H9 (cell line): ENCODE results near the gene PREX1. TPM values are rescaled to one million over a fixed set of nuclear protein-coding genes. Genes with fewer than 3 reads are reported as not detected.

Source experiments
- DNase-seq: peaks from one replicate; pipeline ENCODE4 v3.0.0-alpha.2; 2017
- H2AFZ ChIP-seq: one replicate; pipeline ENCODE4 v1.6.1; 2013; ENCODE audit warnings: mild to moderate bottlenecking, low read length, control low read depth, moderate library complexity
- H2AK5ac ChIP-seq: 2 replicates; pipeline ENCODE4 v1.6.1; 2013; ENCODE audit warnings: low read length, control low read depth, mixed read lengths; ENCODE audit not compliant: insufficient read length
- H2BK120ac ChIP-seq: one replicate; pipeline ENCODE4 v1.6.1; 2013; ENCODE audit warnings: low read depth, mild to moderate bottlenecking, low read length, control low read depth, inconsistent platforms; ENCODE audit not compliant: poor library complexity, severe bottlenecking
- H2BK12ac ChIP-seq: 2 replicates; pipeline ENCODE4 v1.6.1; 2013; ENCODE audit warnings: low read length, control low read depth, mixed read lengths, low read depth; ENCODE audit not compliant: insufficient read length
- H2BK15ac ChIP-seq: 2 replicates; pipeline ENCODE4 v1.6.1; 2013; ENCODE audit warnings: low read depth, low read length, control low read depth
- H2BK20ac ChIP-seq: one replicate; pipeline ENCODE4 v1.6.1; 2013; ENCODE audit warnings: low read depth, mild to moderate bottlenecking, low read length, control low read depth, inconsistent platforms; ENCODE audit not compliant: poor library complexity, severe bottlenecking
- H2BK5ac ChIP-seq: 2 replicates; pipeline ENCODE4 v1.6.1; 2013; ENCODE audit warnings: low read length, control low read depth, mixed read lengths; ENCODE audit not compliant: insufficient read length
- H3K14ac ChIP-seq: 2 replicates; pipeline ENCODE4 v1.6.1; 2013; ENCODE audit warnings: low read length, control low read depth; ENCODE audit not compliant: insufficient read depth
- H3K18ac ChIP-seq: 2 replicates; pipeline ENCODE4 v1.6.1; 2013; ENCODE audit warnings: low read depth, mild to moderate bottlenecking, mixed read lengths, low read length, control low read depth; ENCODE audit not compliant: insufficient read length
- H3K23ac ChIP-seq: 2 replicates; pipeline ENCODE4 v1.6.1; 2013; ENCODE audit warnings: low read length, control low read depth, mixed read lengths, low read depth; ENCODE audit not compliant: insufficient read length
- H3K23me2 ChIP-seq: 2 replicates; pipeline ENCODE4 v1.6.1; 2013; ENCODE audit warnings: low read depth, mild to moderate bottlenecking, mixed read lengths, low read length, control low read depth; ENCODE audit not compliant: insufficient read length, poor library complexity, severe bottlenecking
- H3K27ac ChIP-seq: 2 replicates; pipeline ENCODE4 v1.5.1; 2013; ENCODE audit warnings: low read length, control low read depth, mixed read lengths, low read depth; ENCODE audit not compliant: insufficient read length
- H3K27me3 ChIP-seq: 2 replicates; pipeline ENCODE4 v1.6.1; 2013; ENCODE audit warnings: low read length, control low read depth, inconsistent platforms; ENCODE audit not compliant: insufficient read depth
- H3K4ac ChIP-seq: 2 replicates; pipeline ENCODE4 v1.6.1; 2013; ENCODE audit warnings: low read depth, mild to moderate bottlenecking, control low read depth, inconsistent platforms, low read length, moderate library complexity
- H3K4me1 ChIP-seq: 2 replicates; pipeline ENCODE4 v1.6.1; 2013; ENCODE audit warnings: low read length, control low read depth, inconsistent platforms; ENCODE audit not compliant: insufficient read depth
- H3K4me2 ChIP-seq: 2 replicates; pipeline ENCODE4 v1.6.1; 2013; ENCODE audit warnings: low read length, control low read depth, mixed read lengths; ENCODE audit not compliant: insufficient read length, insufficient read depth
- H3K56ac ChIP-seq: 2 replicates; pipeline ENCODE4 v1.6.1; 2013; ENCODE audit warnings: low read depth, mild to moderate bottlenecking, mixed read lengths, low read length, control low read depth; ENCODE audit not compliant: insufficient read length
- H3K79me1 ChIP-seq: 2 replicates; pipeline ENCODE4 v1.6.1; 2013; ENCODE audit warnings: low read depth, mild to moderate bottlenecking, moderate library complexity, low read length, control low read depth, inconsistent platforms; ENCODE audit not compliant: insufficient read depth, poor library complexity, severe bottlenecking
- H3K79me2 ChIP-seq: 2 replicates; pipeline ENCODE4 v1.6.1; 2013; ENCODE audit warnings: low read length, control low read depth, inconsistent platforms; ENCODE audit not compliant: insufficient read depth
- H3K9ac ChIP-seq: 2 replicates; pipeline ENCODE4 v1.6.1; 2013; ENCODE audit warnings: low read length, control low read depth, mixed read lengths; ENCODE audit not compliant: insufficient read length; ENCODE audit errors: extremely low read depth
- H3K9me3 ChIP-seq: one replicate; pipeline ENCODE4 v1.6.1; 2013; ENCODE audit warnings: low read depth, low read length, inconsistent platforms; ENCODE audit not compliant: control insufficient read depth
- H3T11ph ChIP-seq: one replicate; pipeline ENCODE4 v1.6.1; 2013; ENCODE audit warnings: mild to moderate bottlenecking, low read length, control low read depth, inconsistent platforms
- H4K20me1 ChIP-seq: one replicate; pipeline ENCODE4 v1.6.1; 2013; ENCODE audit not compliant: control insufficient read depth, insufficient read length, insufficient read depth
- H4K5ac ChIP-seq: 2 replicates; pipeline ENCODE4 v1.6.1; 2013; ENCODE audit warnings: low read depth, mild to moderate bottlenecking, mixed read lengths, low read length, control low read depth; ENCODE audit not compliant: insufficient read length
- H4K8ac ChIP-seq: replicated peaks from 2 replicates; pipeline ENCODE4 v1.6.1; 2013; ENCODE audit warnings: low read length, control low read depth, mixed read lengths, low read depth; ENCODE audit not compliant: insufficient read length
- H4K91ac ChIP-seq: 2 replicates; pipeline ENCODE4 v1.6.1; 2013; ENCODE audit warnings: low read depth, mild to moderate bottlenecking, moderate library complexity, mixed read lengths, low read length, control low read depth; ENCODE audit not compliant: insufficient read length
- H3K27ac Mint-ChIP-seq, 3 experiments: 2 replicates in 2 of 3; 3 replicates in 1 of 3; pipeline ENCODE4 v1.8.0; 2020 to 2021; ENCODE audit warnings: mixed read lengths in 3 of 3, mild to moderate bottlenecking in 1 of 3, moderate library complexity in 1 of 3
- H3K27me3 Mint-ChIP-seq: 2 replicates; pipeline ENCODE4 v1.8.0; 2021; ENCODE audit warnings: low read depth, mild to moderate bottlenecking, moderate library complexity, mixed read lengths
- H3K36me3 Mint-ChIP-seq, 3 experiments: 2 replicates in 2 of 3; 3 replicates in 1 of 3; pipeline ENCODE4 v1.8.0; 2020 to 2021; ENCODE audit warnings: low read depth in 3 of 3, mixed read lengths in 3 of 3; ENCODE audit not compliant: insufficient read depth in 1 of 3
- H3K4me1 Mint-ChIP-seq, 2 experiments: 2 replicates each; pipeline ENCODE4 v1.8.0; 2020; ENCODE audit warnings: mixed read lengths in 2 of 2
- H3K4me3 Mint-ChIP-seq, 2 experiments: 2 replicates in 1 of 2; 3 replicates in 1 of 2; pipeline ENCODE4 v1.8.0; 2020 to 2021; ENCODE audit warnings: mild to moderate bottlenecking in 2 of 2, mixed read lengths in 2 of 2, moderate library complexity in 1 of 2
- H3K9me3 Mint-ChIP-seq, 2 experiments: 2 replicates in 1 of 2; 3 replicates in 1 of 2; pipeline ENCODE4 v1.8.0; 2020; ENCODE audit warnings: mild to moderate bottlenecking in 2 of 2, mixed read lengths in 2 of 2, moderate library complexity in 1 of 2
- WGBS: extraction: QIAGEN DNeasy Blood & Tissue Kit; methylation state at CpG from one replicate; pipeline ENCODE4 v1.1.7; 2013; ENCODE audit warnings: missing lambda C conversion rate, low lambda C conversion rate, mixed read lengths; ENCODE audit not compliant: insufficient read length; ENCODE audit errors: extremely low coverage; 5-methylcytosine and 5-hydroxymethylcytosine counted together
- total RNA-seq: library from RNA; stranded (reverse); gene quantifications from 2 replicates; pipeline ENCODE4 v1.2.1, GENCODE V29; 2021
- TF ChIP-seq, protein P1 (sequence below): fragments of 200-600 bp; sonication (generic); conservative IDR thresholded peaks from 3 replicates; pipeline ENCODE4 v1.8.0; 2021; ENCODE audit warnings: antibody characterized with exemption, mild to moderate bottlenecking

PREX1 gene
- total RNA-seq, 1 experiment from 2014 or later, result 6.6 TPM

DNA sequence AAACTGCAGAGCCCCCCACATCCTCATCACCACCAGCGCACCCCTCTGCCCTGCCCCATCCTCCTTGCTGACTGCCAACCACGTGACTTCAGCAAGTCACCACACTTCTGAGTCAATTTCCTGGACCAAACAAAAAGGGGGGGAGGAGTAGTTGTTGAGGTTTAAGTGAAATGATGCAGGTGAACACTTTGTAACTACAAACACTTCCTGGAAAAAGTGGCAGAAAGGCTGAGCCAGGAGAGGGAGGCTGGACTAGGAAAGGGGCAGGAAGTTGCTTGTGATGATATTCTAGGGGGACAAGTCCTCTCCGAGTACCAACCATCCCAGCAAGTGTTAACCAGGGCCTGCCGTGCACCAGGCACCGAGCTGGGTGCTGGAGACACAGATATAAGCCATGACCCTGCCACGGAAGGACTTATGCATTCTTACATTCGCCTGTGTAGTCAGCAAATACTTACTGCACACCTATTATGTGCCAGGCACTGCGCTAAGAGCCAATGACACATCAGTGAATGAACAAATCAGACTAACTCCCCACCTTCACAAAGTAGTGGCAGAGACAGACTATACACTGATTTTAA, 67.3 kb downstream of the PREX1 start:
- no peak overlapping the region for H3K23ac ChIP-seq
- no peak overlapping the region for H3K9ac ChIP-seq
- H3K79me2 ChIP-seq, result no peaks in the 10 kb centered on the region
- H3T11ph ChIP-seq, result no peak overlapping the region
- no peak overlapping the region for H4K5ac ChIP-seq
- H3K27ac ChIP-seq, result no peak overlapping the region
- H3K4me3 Mint-ChIP-seq, result no peak overlapping the region
- no peak overlapping the region for H3K56ac ChIP-seq
- H2BK15ac ChIP-seq, result no peak overlapping the region
- H2AFZ ChIP-seq, result no peak overlapping the region
- H3K18ac ChIP-seq, result no peak overlapping the region
- no peak overlapping the region for H4K91ac ChIP-seq
- DNase-seq, result no peak
- no peak overlapping the region for H3K14ac ChIP-seq
- no peak overlapping the region for H3K4ac ChIP-seq
- TF ChIP-seq, protein P1, sequence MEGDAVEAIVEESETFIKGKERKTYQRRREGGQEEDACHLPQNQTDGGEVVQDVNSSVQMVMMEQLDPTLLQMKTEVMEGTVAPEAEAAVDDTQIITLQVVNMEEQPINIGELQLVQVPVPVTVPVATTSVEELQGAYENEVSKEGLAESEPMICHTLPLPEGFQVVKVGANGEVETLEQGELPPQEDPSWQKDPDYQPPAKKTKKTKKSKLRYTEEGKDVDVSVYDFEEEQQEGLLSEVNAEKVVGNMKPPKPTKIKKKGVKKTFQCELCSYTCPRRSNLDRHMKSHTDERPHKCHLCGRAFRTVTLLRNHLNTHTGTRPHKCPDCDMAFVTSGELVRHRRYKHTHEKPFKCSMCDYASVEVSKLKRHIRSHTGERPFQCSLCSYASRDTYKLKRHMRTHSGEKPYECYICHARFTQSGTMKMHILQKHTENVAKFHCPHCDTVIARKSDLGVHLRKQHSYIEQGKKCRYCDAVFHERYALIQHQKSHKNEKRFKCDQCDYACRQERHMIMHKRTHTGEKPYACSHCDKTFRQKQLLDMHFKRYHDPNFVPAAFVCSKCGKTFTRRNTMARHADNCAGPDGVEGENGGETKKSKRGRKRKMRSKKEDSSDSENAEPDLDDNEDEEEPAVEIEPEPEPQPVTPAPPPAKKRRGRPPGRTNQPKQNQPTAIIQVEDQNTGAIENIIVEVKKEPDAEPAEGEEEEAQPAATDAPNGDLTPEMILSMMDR, result no peak
- no peak overlapping the region for H2BK5ac ChIP-seq
- no peaks in the 10 kb centered on the region for H3K4me1 ChIP-seq
- no peaks in the 10 kb centered on the region for H4K20me1 ChIP-seq
- no CpG with 5 or more reads among the region's 8 CpGs for WGBS
- peaks cover 16 to 19% of the 10 kb centered on the region in 2 experiments for H3K9me3 Mint-ChIP-seq
- no peak overlapping the region for H4K8ac ChIP-seq
- H3K27me3 ChIP-seq, result no peaks in the 10 kb centered on the region
- H3K23me2 ChIP-seq, result no peaks in the 10 kb centered on the region
- H3K27ac Mint-ChIP-seq, result peak overlapping the region in 2 of 3 experiments; percentile 1 to 17; a peak in 2 of 7 replicates
- no peak overlapping the region for H2AK5ac ChIP-seq
- no peaks in the 10 kb centered on the region for H3K9me3 ChIP-seq
- no peaks in the 10 kb centered on the region; the same call in 1 of the 2 replicates for H3K27me3 Mint-ChIP-seq
- H3K36me3 Mint-ChIP-seq, result peaks cover 8 to 19% (median 8%) of the 10 kb centered on the region in 3 experiments; a peak in 6 of 7 replicates
- H2BK120ac ChIP-seq, result no peak overlapping the region
- H2BK12ac ChIP-seq, result no peak overlapping the region
- H2BK20ac ChIP-seq, result no peak overlapping the region
- no peak overlapping the region for H3K4me2 ChIP-seq
- H3K79me1 ChIP-seq, result no peaks in the 10 kb centered on the region
- H3K4me1 Mint-ChIP-seq, result peaks cover 14 to 18% of the 10 kb centered on the region in 2 experiments
